CD14-positive monocyte (primary cell): ENCODE measurements around the gene OPRPN. TPM values are rescaled to one million over a fixed set of nuclear protein-coding genes. Genes with fewer than 3 reads are reported as not detected.

Source experiments
- DNase-seq, 3 donors: peaks; one replicate each; pipeline ENCODE4 v3.0.0-alpha.2; 2011 to 2022
- H2AFZ ChIP-seq: 2 replicates; pipeline ENCODE4 v1.6.0; 2012; ENCODE audit warnings: mild to moderate bottlenecking, low read depth, low read length, inconsistent platforms; ENCODE audit not compliant: insufficient read depth, poor library complexity, severe bottlenecking
- H3K27ac ChIP-seq, 2 donors: 1 replicate in 1 of 2; 2 replicates in 1 of 2; pipeline ENCODE4 v1.5.1; 2012 to 2013; ENCODE audit warnings: low read length in 2 of 2, control low read depth in 1 of 2, inconsistent platforms in 1 of 2, low read depth in 1 of 2, mild to moderate bottlenecking in 1 of 2
- H3K27me3 ChIP-seq, 2 donors: one replicate each; pipeline versions ENCODE4 v1.6.0 to v1.6.1; 2011 to 2013; ENCODE audit warnings: low read length in 2 of 2; ENCODE audit not compliant: control insufficient read depth in 2 of 2, insufficient read depth in 2 of 2
- H3K36me3 ChIP-seq, 2 donors: replicated peaks in 1 of 2; 1 replicate in 1 of 2; 2 replicates in 1 of 2; pipeline versions ENCODE4 v1.5.1 to v1.6.1; 2012 to 2013; ENCODE audit warnings: low read length in 2 of 2, control low read depth in 1 of 2, inconsistent platforms in 1 of 2, mild to moderate bottlenecking in 1 of 2; ENCODE audit not compliant: insufficient read depth in 2 of 2, control insufficient read depth in 1 of 2
- H3K4me1 ChIP-seq, 2 donors: 1 replicate in 1 of 2; 2 replicates in 1 of 2; pipeline versions ENCODE4 v1.5.1 to v1.6.1; 2012 to 2013; ENCODE audit warnings: low read length in 2 of 2, control low read depth in 1 of 2, inconsistent platforms in 1 of 2, mild to moderate bottlenecking in 1 of 2, moderate library complexity in 1 of 2; ENCODE audit not compliant: insufficient read depth in 2 of 2, control insufficient read depth in 1 of 2
- H3K4me2 ChIP-seq: replicated peaks from 2 replicates; pipeline ENCODE3; 2012; ENCODE audit warnings: low read length, moderate library complexity, mild to moderate bottlenecking; ENCODE audit not compliant: poor library complexity, severe bottlenecking; ENCODE audit errors: extremely low read depth
- H3K4me3 ChIP-seq, 3 experiments: fragments of 200-600 bp in 1 of 3; sonication (generic) in 1 of 3; replicated peaks in 1 of 3; 1 replicate in 2 of 3; 2 replicates in 1 of 3; pipeline ENCODE4 v1.5.1; 2011 to 2013; ENCODE audit warnings: low read length in 3 of 3, mild to moderate bottlenecking in 3 of 3, control low read depth in 2 of 3, low read depth in 2 of 3, inconsistent platforms in 1 of 3, moderate library complexity in 1 of 3
- H3K79me2 ChIP-seq: 2 replicates; pipeline ENCODE4 v1.6.0; 2012; ENCODE audit warnings: mild to moderate bottlenecking, control low read depth, inconsistent platforms, low read length, moderate library complexity; ENCODE audit not compliant: insufficient read depth
- H3K9ac ChIP-seq: 2 replicates; pipeline ENCODE4 v1.6.0; 2017; ENCODE audit warnings: low read length, mild to moderate bottlenecking; ENCODE audit not compliant: insufficient read depth, poor library complexity, severe bottlenecking
- H3K9me3 ChIP-seq, 2 donors: replicated peaks in 1 of 2; 1 replicate in 1 of 2; 2 replicates in 1 of 2; pipeline versions ENCODE4 v1.5.1 to v1.6.1; 2012 to 2013; ENCODE audit warnings: low read length in 2 of 2, control low read depth in 1 of 2; ENCODE audit not compliant: control insufficient read depth in 1 of 2, insufficient read depth in 1 of 2
- H4K20me1 ChIP-seq: 2 replicates; pipeline ENCODE4 v1.6.0; 2012; ENCODE audit warnings: mild to moderate bottlenecking, low read length, control low read depth, moderate library complexity; ENCODE audit not compliant: insufficient read depth
- H3K27ac Mint-ChIP-seq, 7 donors: one replicate each; pipeline ENCODE4 v1.8.0; 2020; ENCODE audit warnings: mild to moderate bottlenecking in 7 of 7, mixed read lengths in 7 of 7, moderate library complexity in 6 of 7, inconsistent platforms in 2 of 7
- H3K27me3 Mint-ChIP-seq, 3 donors: one replicate each; pipeline ENCODE4 v1.8.0; 2021 to 2022; ENCODE audit warnings: low read depth in 3 of 3, mild to moderate bottlenecking in 3 of 3, mixed read lengths in 3 of 3, moderate library complexity in 3 of 3, inconsistent platforms in 1 of 3
- H3K36me3 Mint-ChIP-seq, 2 donors: one replicate each; pipeline ENCODE4 v1.8.0; 2020; ENCODE audit warnings: mixed read lengths in 2 of 2, inconsistent platforms in 1 of 2, mild to moderate bottlenecking in 1 of 2
- H3K4me1 Mint-ChIP-seq: one replicate; pipeline ENCODE4 v1.8.0; 2020; ENCODE audit warnings: mild to moderate bottlenecking, mixed read lengths
- H3K4me3 Mint-ChIP-seq, 2 donors: one replicate each; pipeline ENCODE4 v1.8.0; 2020; ENCODE audit warnings: mild to moderate bottlenecking in 2 of 2, mixed read lengths in 2 of 2, moderate library complexity in 1 of 2
- H3K9me3 Mint-ChIP-seq, 7 donors: one replicate each; pipeline ENCODE4 v1.8.0; 2020 to 2022; ENCODE audit warnings: mixed read lengths in 7 of 7, mild to moderate bottlenecking in 6 of 7, moderate library complexity in 6 of 7, inconsistent platforms in 2 of 7
- CTCF ChIP-seq: fragments of 200-600 bp; IDR thresholded peaks from one replicate; pipeline ENCODE4 v1.8.0; 2022; ENCODE audit warnings: antibody characterized with exemption, mild to moderate bottlenecking
- WGBS: methylation state at CpG from one replicate; pipeline ENCODE4 v1.1.5; 2013; ENCODE audit warnings: missing lambda C conversion rate; ENCODE audit not compliant: insufficient coverage; 5-methylcytosine and 5-hydroxymethylcytosine counted together
- intact Hi-C, 2 donors: fragments of 100-400 bp; cut with micrococcal nuclease; formaldehyde crosslinking; loops; one replicate each; pipeline versions ENCODE4 v1.15.0 to v1.15.1; 2023
- polyA plus RNA-seq, 3 donors: library from polyadenylated mRNA; depleted of rRNA in 1 of 3; unstranded in 2 of 3; stranded (reverse) in 1 of 3; fragments of 300-500 nt in 2 of 3; fragments of >200 nt in 1 of 3; fragmentation: Illumina TruSeq in 2 of 3; gene quantifications; 1 replicate in 2 of 3; 2 replicates in 1 of 3; pipeline ENCODE4 v1.2.3, GENCODE V29; 2012 to 2021

Gene OPRPN
- polyA plus RNA-seq, 3 donors: not detected

GRCh38 chr4:70405765-70406164, 8.0 kb downstream of the OPRPN start:
- Histone ChIP-seq H3K9ac (no peak overlapping the region), H3K9me3 (no peaks in the 10 kb centered on the region), H3K36me3 (no peaks in the 10 kb centered on the region), H2AFZ (no peak overlapping the region), H3K79me2 (no peaks in the 10 kb centered on the region), H3K4me1 (no peaks in the 10 kb centered on the region), H3K27ac (no peak overlapping the region), H3K4me3 (no peak overlapping the region), H3K27me3 (no peaks in the 10 kb centered on the region), H3K4me2 (no peak overlapping the region), H4K20me1 (no peaks in the 10 kb centered on the region)
- H3K4me3 Mint-ChIP-seq: no peak overlapping the region
- DNase-seq: no peak
- H3K9me3 Mint-ChIP-seq: peaks cover 0 to 4% (median 0%) of the 10 kb centered on the region in 7 donors
- intact Hi-C loops: no loop called here
- H3K27me3 Mint-ChIP-seq: peaks cover 0 to 1% (median 0%) of the 10 kb centered on the region in 3 donors
- no peak overlapping the region for H3K27ac Mint-ChIP-seq
- no peak for TF ChIP-seq CTCF
- no peaks in the 10 kb centered on the region for H3K4me1 Mint-ChIP-seq
- WGBS: no CpG with 5 or more reads among the region's 6 CpGs
- H3K36me3 Mint-ChIP-seq: no peaks in the 10 kb centered on the region

- no peaks in the 10 kb centered on the region for H3K27me3 Mint-ChIP-seq
- H3K4me3 Mint-ChIP-seq: no peak overlapping the region
- H3K27ac Mint-ChIP-seq: no peak overlapping the region
- no peaks in the 10 kb centered on the region for H3K36me3 Mint-ChIP-seq
- Histone ChIP-seq H3K9ac (no peak overlapping the region), H3K4me3 (no peak overlapping the region), H3K36me3 (no peaks in the 10 kb centered on the region), H3K9me3 (peaks cover 0 to 4% of the 10 kb centered on the region in 2 donors), H3K27ac (no peak overlapping the region), H3K79me2 (no peaks in the 10 kb centered on the region), H4K20me1 (no peaks in the 10 kb centered on the region), H3K27me3 (no peaks in the 10 kb centered on the region), H2AFZ (no peak overlapping the region), H3K4me2 (no peak overlapping the region), H3K4me1 (no peaks in the 10 kb centered on the region)
- WGBS: no CpG with 5 or more reads among the region's 1 CpG
- H3K4me1 Mint-ChIP-seq: no peaks in the 10 kb centered on the region
- peaks cover 4 to 14% (median 9%) of the 10 kb centered on the region in 7 donors for H3K9me3 Mint-ChIP-seq
- TF ChIP-seq CTCF: no peak
- intact Hi-C loops: no loop called here
- DNase-seq: no peak
These were observed 27.6 kb downstream of the OPRPN start for GRCh38 chr4:70425306-70425705.
